ENCODE data around the gene TRAPPC2L. TPM values are rescaled to one million over a fixed set of nuclear protein-coding genes. Genes with fewer than 3 reads are reported as not detected.

The TRAPPC2L gene
- total RNA-seq, 2 experiments from 2014 or later: 81.8 to 91.3 TPM

DNA sequence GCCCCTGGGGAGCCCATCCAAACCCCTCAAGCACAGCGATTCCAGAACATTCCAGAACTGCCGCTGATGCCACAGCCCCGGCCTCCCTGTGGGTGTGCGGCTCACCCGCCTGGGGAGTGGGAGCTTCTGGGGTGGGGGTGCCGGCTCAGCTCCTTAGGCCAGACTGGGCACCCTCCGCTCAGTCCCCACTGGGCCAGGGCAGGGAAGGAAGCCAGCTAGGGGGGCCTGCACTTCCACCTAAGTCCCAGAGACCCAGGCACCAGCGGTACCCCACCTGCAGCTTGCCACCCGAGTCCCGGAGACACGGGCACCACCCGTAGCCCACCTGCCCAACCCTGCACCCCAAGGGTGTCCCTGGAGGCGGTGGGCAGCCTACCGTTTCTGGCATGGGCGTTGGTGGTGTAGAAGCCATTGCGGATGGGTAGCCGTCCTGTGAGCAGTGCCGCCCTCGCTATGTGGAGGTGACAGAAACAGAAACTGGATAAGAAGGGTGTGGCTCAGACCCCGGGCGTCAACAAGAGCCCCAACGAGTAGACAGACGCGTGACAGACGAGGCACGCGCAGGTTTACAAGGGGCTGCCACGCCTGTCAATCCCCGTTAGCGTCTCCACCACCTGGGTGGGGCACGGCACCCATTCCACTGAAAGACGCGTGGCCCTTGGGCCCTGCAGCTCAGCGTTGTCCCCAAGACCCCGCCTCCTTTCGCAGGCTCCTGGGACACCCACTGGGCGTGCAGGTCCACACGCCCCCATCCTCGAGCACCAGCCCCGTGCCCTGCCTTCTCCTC lies 15.2 kb upstream of the TRAPPC2L start:
- peaks cover 1% of the 10 kb centered on the region for H3K4me1 Mint-ChIP-seq
- DNase-seq: no peak
- no peaks in the 10 kb centered on the region for H3K9me3 Mint-ChIP-seq
- H3K36me3 Mint-ChIP-seq: peaks cover 4% of the 10 kb centered on the region
- no peaks in the 10 kb centered on the region for H3K27me3 Mint-ChIP-seq
- no peak overlapping the region for H3K4me3 Mint-ChIP-seq
- H3K27ac Mint-ChIP-seq: no peak overlapping the region

DNA sequence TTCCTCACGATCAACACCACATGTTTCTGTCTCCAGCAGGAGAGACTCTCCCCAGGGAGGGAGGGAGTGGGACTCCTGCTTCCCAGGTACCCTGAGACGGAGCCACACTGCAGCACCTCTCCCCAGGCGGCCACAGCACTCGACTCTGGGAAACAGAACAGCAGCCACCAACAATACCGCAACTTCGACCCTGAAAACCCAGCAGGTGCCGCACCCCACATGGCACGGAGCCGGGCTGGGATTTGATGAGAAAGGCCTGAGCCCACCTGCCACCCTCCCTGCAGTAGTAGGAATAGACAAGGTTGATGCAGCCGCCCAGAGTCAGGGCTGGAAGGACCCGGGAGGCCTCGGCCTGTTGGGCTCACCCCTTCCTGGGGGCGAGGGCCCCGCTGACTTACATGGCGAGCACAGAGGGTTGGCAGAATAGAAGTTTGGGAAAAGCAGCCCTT lies 14.6 kb upstream of the TRAPPC2L start:
- Mint-ChIP-seq H3K27me3 (no peaks in the 10 kb centered on the region), H3K9me3 (no peaks in the 10 kb centered on the region), H3K4me3 (no peak overlapping the region), H3K27ac (no peak overlapping the region), H3K36me3 (peaks cover 4% of the 10 kb centered on the region), H3K4me1 (peaks cover 1% of the 10 kb centered on the region)
- no peak for DNase-seq

DNA sequence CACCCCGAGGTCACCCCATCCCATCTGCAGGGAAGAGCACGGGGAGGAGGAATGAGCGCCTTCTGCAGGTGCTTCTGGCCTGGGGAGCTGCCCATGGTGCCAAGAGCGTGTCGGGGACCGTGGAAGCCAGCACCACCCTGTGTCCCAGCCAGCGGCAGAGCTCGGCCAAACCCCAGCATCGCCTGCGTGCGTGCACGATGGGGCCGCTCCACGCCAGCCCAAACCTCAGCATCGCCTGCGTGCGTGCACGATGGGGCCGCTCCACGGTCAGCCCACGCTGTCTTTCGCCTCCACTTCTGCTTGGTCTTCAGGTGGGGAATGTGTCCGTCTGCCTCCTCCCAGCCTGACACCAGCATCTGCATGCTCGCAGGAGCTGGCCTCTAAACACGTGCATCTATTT lies 14.1 kb upstream of the TRAPPC2L start:
- DNase-seq: no peak
- Mint-ChIP-seq H3K27ac (no peak overlapping the region), H3K4me3 (no peak overlapping the region), H3K9me3 (no peaks in the 10 kb centered on the region), H3K4me1 (peaks cover 1% of the 10 kb centered on the region), H3K27me3 (no peaks in the 10 kb centered on the region), H3K36me3 (peaks cover 4% of the 10 kb centered on the region)

DNA sequence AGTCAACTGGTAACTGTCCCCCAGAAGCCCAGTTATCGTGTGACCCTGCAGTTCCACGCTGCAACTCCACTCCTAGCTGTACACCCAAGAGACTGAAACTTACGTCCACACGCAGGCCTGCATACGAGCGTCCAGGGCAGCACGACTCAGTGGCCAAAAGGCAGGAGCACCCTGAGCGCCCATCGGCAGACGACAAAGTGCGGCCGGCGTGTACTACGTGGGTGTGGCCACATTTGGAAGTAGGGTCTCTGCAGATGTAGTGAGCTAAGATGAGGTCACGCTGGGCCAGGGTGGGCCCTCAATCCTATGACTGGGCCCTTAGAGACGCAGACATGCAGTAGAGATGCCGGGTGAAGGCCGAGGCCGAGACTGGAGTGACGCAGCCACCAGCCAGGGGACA lies 13.7 kb upstream of the TRAPPC2L start:
- Mint-ChIP-seq H3K27me3 (no peaks in the 10 kb centered on the region), H3K4me1 (peaks cover 1% of the 10 kb centered on the region), H3K27ac (no peak overlapping the region), H3K36me3 (peaks cover 4% of the 10 kb centered on the region), H3K4me3 (no peak overlapping the region), H3K9me3 (no peaks in the 10 kb centered on the region)
- DNase-seq: no peak

DNA sequence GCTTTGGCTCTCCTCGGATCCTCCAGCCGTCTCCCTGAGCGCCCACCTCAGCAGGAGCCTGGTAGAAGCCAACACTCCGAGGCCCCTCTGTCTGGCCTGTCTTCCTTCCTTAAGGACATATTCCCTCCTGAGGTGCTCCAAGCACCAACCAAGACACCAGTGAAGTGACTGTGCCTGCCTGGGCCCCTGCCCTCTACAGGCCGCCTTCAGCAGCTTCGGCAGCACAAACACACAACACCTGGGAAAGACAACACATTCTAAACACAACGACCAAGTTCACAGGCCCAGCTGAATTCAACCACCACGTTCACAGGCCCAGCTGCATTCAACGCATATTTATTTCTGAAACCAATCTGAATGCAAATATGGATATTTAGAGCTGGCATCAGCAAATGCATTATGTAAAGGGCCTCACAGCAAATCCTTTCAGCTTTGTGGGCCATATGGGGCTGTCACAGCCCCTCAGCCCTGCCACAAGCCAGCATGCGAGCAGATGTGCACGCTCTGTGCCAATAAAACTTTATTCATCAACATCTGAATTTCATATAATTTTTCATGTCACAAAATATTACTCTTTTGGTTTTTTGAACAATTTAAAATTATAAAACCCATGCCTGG lies 12.4 kb upstream of the TRAPPC2L start:
- no peak for DNase-seq
- H3K27me3 Mint-ChIP-seq: no peaks in the 10 kb centered on the region
- H3K4me1 Mint-ChIP-seq: peaks cover 1% of the 10 kb centered on the region
- H3K4me3 Mint-ChIP-seq: no peak overlapping the region
- H3K27ac Mint-ChIP-seq: no peak overlapping the region
- no peaks in the 10 kb centered on the region for H3K9me3 Mint-ChIP-seq
- H3K36me3 Mint-ChIP-seq: peaks cover 4% of the 10 kb centered on the region

DNA sequence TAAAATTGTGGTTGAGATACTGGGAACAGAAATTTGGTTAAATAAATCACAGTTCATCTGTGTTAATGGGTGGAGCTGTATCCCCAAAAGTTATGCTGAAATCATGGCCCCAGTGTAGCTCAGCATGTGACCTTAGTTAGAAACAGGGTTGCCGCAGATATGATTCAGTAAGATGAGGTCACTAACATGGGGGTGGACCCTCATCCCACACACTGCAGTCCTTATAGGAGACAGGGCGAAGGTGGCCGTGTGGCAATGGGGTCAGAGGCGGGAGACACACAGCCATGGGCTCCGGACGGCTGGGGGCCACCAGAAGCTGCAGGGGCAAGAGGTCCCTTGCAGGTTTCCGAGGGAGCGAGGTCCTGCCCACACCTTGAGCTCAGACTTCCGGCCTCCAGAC lies 10.8 kb upstream of the TRAPPC2L start:
- no peak for DNase-seq
- Mint-ChIP-seq H3K9me3 (no peaks in the 10 kb centered on the region), H3K27ac (no peak overlapping the region), H3K27me3 (no peaks in the 10 kb centered on the region), H3K36me3 (no peaks in the 10 kb centered on the region), H3K4me1 (peaks cover 1% of the 10 kb centered on the region), H3K4me3 (no peak overlapping the region)

DNA sequence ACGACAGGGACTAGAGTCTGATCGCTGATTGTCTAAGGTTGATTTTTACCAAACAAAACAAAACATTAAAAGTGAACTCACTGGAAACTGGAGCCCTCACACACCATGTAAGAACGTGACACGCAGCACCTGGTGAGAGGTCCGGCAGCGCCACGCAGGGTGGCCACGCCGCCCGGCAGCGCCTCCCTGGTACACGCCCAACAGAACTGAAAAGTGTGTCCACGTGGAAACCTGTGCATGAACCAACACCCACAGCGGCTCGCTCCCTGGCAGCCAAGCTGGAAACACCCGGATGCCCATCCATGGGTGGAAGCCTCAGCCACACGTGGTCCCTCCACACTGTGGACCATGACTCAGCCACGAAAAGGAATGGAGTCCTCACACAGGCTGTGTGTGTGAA lies 9.3 kb upstream of the TRAPPC2L start:
- no peak overlapping the region for H3K4me3 Mint-ChIP-seq
- H3K27ac Mint-ChIP-seq: no peak overlapping the region
- no peaks in the 10 kb centered on the region for H3K27me3 Mint-ChIP-seq
- no peaks in the 10 kb centered on the region for H3K36me3 Mint-ChIP-seq
- no peaks in the 10 kb centered on the region for H3K9me3 Mint-ChIP-seq
- no peak for DNase-seq
- peaks cover 1% of the 10 kb centered on the region for H3K4me1 Mint-ChIP-seq

DNA sequence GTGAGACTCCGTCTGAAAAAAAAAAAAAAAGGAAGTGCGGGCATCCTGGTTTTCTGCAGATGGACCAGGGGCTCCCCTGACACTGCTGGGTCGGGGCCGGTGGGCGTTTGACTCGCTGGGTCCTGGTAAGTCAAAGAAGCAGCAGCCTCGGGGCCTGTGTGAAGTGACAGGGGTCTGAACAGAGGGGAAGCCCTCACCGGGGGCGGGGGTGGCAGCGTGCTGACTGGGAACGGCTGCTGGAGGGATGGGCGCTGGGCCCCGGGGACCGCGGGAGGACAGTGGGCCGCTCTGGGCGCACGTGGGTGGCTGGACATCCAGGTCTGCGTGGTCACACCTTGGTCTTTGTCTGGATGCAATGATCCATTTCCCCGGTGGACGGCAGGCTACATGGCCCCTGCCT lies 8.4 kb upstream of the TRAPPC2L start:
- no peaks in the 10 kb centered on the region for H3K27me3 Mint-ChIP-seq
- no peaks in the 10 kb centered on the region for H3K36me3 Mint-ChIP-seq
- H3K27ac Mint-ChIP-seq: no peak overlapping the region
- no peak for DNase-seq
- H3K4me3 Mint-ChIP-seq: no peak overlapping the region
- peaks cover 1% of the 10 kb centered on the region for H3K4me1 Mint-ChIP-seq
- no peaks in the 10 kb centered on the region for H3K9me3 Mint-ChIP-seq

DNA sequence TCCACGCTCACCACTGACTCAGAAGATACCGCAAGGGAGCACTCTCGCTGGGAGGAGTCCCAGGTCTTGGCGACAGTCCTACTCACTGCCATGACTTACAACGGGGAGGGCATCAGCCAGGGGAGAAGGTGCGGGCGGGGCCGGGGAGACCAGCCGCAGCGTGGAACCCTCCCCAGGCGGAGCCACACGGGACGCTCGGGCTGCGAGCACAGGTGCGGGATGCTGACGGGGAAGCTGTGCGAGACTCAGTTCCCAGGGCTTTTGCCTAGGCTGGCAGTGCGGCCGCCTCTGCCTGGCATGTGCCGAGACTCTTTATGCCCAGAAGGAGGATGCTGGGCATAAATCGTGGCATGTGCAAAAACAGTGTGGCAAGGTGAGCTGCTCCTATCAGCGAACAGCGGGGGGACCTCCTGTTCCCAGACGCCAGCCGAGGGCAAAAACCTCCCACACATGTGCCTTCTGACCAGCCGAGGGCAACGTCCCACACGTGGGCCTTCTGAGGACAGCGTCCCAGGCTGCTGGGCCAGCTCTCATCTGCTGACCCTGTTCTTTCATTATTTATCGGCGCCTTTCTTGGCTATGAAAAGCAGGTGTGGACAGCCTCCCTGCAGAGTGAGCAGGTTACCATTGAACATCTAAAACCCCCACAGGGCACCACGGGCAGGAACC lies 6.3 kb upstream of the TRAPPC2L start:
- Mint-ChIP-seq H3K9me3 (no peaks in the 10 kb centered on the region), H3K4me1 (peaks cover 9% of the 10 kb centered on the region), H3K27me3 (no peaks in the 10 kb centered on the region), H3K27ac (no peak overlapping the region), H3K4me3 (no peak overlapping the region), H3K36me3 (no peaks in the 10 kb centered on the region)
- no peak for DNase-seq

DNA sequence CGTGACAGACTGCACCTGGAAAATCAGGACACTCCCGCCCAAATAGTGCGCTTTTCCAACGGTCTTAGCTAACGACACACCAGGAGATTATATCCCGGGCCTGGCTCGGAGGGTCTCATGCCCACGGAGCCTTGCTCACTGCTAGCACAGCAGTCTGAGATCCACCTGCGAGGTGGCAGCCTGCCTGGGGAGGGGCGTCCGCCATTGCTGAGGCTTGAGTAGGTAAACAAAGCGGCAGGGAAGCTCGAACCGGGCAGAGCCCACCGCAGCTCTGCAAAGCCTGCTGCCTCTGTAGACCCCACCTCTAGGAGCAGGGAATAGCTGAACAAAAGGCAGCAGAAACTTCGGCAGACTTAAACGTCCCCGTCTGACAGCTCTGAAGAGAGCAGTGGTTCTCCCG lies 5.3 kb upstream of the TRAPPC2L start:
- no peaks in the 10 kb centered on the region for H3K9me3 Mint-ChIP-seq
- peaks cover 10% of the 10 kb centered on the region for H3K4me1 Mint-ChIP-seq
- H3K27ac Mint-ChIP-seq: no peak overlapping the region
- no peak overlapping the region for H3K4me3 Mint-ChIP-seq
- no peaks in the 10 kb centered on the region for H3K27me3 Mint-ChIP-seq
- H3K36me3 Mint-ChIP-seq: no peaks in the 10 kb centered on the region
- no peak for DNase-seq

DNA sequence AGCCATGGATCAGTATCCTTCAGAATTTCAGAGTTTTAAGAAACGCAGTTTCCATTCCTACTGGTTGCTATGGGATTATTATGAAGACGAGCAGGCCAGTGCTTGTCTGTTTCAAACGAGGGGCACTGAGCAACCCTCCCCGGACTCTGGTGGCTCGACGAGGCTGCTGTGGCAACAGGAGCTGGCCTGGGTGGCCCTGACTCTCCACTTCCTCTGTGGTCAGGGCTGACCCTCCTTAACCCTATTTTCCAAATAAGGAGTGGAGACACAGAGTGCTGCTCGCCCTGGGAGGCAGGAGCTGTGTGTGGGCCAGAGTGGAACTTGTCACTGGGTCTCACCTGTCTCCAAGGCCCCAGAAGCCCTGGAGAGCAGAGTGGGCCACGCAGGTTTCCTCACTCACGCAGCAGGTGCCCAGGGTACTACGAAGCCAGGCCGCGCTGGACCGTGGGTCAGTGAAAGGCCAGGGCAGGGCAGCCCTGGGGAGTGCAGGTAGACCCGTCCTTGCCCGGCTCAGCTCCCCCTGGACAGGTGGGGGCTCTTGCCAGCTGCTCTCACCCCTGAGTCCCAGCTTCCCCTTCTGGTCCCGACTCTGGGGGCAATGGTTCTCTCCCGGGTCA lies 3.5 kb upstream of the TRAPPC2L start:
- Mint-ChIP-seq H3K27me3 (no peaks in the 10 kb centered on the region), H3K4me1 (peaks cover 19% of the 10 kb centered on the region), H3K4me3 (no peak overlapping the region), H3K9me3 (no peaks in the 10 kb centered on the region), H3K36me3 (peaks cover 4% of the 10 kb centered on the region), H3K27ac (no peak overlapping the region)
- no peak for DNase-seq

DNA sequence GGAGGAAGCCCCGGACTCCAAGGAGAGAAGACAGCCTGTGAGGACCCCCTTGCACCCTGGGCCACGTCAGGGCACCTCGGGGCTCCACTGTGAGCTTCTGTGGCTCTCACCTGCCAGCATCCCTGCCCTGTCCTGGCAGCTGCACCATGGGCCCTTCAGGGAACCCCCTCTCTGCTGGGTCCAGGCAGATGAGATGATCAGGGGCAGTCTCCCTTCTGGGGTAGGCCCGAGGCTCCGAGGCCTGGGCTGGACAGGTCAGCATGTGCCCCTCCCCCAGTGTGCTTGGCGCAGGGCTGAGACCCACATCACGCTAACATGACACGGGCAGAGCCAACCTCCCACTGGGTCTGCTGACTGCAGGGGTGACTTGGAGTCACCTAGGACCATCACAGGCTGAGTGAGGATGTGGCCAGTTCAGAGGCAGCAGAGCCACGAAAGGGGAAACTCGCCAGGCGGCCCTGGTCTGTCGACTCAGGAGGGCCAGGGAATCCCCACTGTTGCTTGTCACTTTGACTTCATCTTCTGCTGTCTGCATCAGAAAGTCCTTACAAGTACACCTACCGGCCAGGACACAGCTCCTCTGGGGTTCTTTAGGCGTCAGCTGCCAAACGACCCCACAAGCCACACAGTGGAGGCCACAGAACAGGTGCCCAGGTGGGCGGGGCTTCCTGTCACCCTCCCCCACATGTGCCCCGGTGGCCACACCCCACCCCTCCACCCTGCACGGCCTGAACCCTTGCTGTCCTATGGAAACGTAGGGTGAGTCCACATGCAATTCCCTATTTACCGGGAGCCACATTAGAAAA lies 2.4 kb upstream of the TRAPPC2L start:
- Mint-ChIP-seq H3K9me3 (no peaks in the 10 kb centered on the region), H3K4me3 (no peak overlapping the region), H3K27ac (no peak overlapping the region), H3K27me3 (no peaks in the 10 kb centered on the region), H3K36me3 (peaks cover 4% of the 10 kb centered on the region), H3K4me1 (peaks cover 22% of the 10 kb centered on the region)
- peak; percentile 36 for DNase-seq

DNA sequence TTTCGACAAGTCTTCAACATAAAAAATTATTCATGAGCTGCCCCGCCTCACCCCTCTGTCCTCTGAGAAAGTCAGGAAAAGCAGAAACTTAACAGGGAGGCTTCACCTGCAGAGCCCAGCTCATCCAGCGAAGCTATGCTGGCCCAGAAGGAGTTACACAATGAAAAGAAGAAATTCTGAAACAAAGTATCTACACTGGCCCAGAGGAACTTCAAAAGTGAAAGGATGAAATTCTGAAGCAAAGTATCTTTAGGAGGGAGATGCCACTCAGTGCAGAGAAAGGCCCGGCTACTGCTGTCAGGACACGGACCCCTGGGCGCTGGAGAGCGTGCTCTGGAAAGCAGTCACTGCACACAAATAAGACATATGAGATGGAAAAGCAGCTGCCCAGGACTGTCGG lies 1.8 kb upstream of the TRAPPC2L start:
- H3K9me3 Mint-ChIP-seq: no peaks in the 10 kb centered on the region
- H3K36me3 Mint-ChIP-seq: peaks cover 4% of the 10 kb centered on the region
- peak overlapping the region; percentile 77 for H3K27ac Mint-ChIP-seq
- no peaks in the 10 kb centered on the region for H3K27me3 Mint-ChIP-seq
- DNase-seq: no peak
- H3K4me3 Mint-ChIP-seq: peak overlapping the region; percentile 74
- peaks cover 22% of the 10 kb centered on the region for H3K4me1 Mint-ChIP-seq

DNA sequence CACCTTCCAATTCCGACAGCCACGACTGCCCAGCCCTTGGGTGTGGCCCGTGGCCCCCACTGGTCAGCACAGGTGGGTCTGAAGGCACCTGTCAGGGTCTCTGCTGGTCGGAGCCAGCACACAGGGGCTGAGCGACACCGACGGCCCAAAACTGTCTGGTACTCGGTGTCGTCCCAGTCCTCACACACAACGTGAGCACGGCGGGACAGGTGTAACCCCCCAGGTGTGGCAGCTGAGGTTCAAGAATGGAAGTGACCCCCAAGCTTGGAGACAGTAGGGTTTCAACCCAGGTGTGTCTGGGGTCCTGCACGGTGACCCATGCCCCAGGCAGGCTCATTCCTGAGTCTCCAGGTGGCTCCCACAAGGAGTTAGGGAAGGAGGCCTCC lies 1.2 kb upstream of the TRAPPC2L start:
- Mint-ChIP-seq H3K27ac (peak overlapping the region; percentile 79), H3K4me3 (peak overlapping the region; percentile 77), H3K36me3 (peaks cover 4% of the 10 kb centered on the region), H3K27me3 (no peaks in the 10 kb centered on the region), H3K9me3 (no peaks in the 10 kb centered on the region), H3K4me1 (peaks cover 22% of the 10 kb centered on the region)
- DNase-seq: no peak

All from activated naive CD8-positive, alpha-beta T cell treated with anti-CD3 and anti-CD28 coated beads for 36 hours (primary cell).